Superior temporal gyrus (tissue), 1 donor: ENCODE measurements around the gene LRRTM4.
"Not testable (repeated sequence)": the region's sequence is repeated elsewhere in the genome, so short reads cannot be mapped to it uniquely, and the experiment has no call there.

Experiments used
- DNase-seq: peaks from one replicate; pipeline ENCODE4 v3.0.0-alpha.2; 2016; ENCODE audit errors: extremely low spot score

The LRRTM4 gene

DNA sequence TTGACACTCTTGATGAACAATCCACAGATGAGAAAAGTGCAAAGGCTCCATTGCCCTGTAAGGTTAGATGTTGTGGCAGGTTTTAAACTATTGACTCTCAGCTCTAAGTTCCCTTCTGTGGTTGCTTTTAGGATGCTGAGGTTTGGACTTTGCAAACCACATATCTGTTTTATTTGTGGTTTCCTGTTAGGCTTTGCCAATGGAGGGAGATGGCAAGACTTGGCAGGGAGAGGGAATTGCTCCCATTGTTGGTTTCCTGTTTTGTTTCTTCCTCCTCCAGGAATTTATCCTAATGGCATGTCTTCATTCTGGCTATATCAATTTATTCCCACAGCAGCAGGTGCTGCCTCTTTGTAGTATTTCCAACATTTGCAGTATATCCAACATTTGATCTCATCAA, 772.3 kb downstream of the LRRTM4 start:
- DNase-seq = no peak

DNA sequence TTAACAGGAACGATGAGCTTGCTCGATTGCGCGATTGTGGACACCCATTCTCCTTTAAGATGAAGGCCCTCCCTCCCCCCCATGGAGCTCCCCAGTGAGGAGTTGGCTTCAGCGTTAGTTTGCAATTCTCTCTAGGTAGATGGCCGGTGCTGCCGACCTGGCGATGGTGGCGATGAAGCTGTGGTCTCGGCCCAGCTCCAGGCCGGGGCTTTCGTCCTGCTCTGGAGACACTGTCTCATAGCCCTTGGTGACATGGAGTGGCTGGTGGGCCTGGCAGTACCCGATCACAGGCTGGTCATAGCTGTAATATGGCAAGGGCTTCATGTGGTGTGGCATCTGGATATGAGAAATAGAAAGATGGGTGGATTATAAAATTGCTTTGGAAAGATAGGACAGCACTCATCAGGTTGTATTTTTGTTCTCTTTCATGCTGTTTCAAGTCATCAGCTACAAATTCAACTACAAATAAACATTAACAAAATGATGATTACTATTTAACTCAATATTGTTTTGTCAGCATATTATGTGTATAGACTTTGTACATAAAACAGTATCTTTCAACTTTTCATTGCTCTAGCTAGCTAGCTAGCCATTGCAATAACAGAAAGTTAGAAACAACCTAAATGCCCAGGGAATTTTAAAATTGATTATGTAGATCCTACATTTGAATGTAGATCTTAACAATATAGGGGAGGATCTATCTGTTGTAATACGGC, 773.4 kb downstream of the LRRTM4 start:
- DNase-seq = no peak

DNA sequence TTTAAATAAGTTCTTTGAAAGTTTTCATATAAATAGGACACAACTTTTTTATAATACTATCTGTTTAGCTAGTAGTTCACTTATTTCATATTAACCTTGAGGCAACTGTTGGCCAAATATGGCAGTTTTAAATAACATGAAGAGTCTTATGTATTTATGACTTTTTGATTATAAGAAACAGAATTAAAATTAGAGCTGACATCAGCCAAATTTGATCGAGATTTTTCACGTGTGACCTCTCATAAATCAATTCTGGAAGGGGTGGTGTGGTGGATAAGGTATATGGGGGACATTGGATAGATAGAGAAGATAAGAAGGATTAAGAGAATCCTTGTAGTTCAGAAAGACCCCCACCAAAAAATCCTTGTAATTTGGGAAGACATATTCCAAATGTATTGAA, 776.6 kb downstream of the LRRTM4 start:
- no peak for DNase-seq

DNA sequence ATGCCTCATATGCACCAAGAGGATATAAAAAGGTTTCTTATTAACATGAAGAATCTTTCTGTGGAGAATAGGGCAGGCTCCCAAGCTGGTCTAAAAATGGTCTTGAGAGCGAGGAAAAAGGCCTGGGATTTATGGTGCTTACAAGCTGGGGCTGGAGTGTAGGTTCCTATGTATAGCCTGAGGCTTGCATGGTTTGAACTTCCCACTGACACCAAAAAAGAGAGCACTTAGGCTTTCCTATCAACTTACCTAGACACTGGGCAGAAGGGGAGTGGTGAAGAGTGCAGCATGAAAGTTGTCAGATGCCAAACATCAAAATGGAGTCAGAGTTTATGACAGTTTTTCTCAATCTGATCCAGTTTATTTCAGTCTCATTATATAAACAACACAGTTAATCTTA, 784.6 kb downstream of the LRRTM4 start:
- DNase-seq = no peak

DNA sequence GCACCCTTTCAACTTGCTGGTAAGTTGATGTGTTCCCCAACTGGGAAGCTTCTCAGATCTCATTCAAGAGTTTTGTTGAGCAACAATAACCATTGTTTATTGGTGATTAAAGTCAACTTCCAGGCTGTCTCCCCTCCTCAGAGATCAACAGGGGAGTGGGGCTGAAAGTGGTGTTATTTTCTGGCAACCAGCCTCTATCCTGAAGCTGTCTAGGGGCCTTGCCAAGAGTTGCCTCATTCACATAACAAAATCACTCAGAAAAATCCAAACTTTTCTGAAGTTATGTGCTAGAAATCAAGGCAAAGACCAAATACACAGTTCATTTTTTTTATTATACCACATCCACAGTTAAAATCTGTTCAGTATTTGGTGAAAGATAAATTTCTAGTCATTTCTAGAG, 788.4 kb downstream of the LRRTM4 start:
- no peak for DNase-seq

DNA sequence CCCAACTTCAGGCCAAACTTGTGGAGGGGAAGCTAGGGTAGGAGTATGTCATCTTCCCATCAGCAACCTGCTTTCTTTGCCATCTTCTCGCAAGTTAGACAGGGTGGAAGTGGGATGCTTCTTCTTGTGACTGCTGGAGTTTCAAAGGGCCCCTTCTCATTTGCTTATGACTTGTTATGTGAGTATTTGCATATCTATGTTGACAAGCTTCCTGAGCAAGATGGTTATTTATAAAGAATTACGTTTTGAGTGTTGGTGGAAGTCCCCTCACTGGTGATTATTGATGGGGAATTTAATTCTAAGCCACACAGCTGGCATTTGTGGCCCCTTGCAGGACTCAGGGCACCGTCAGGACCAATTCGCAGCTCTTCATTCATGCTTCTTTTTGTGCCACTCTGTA, 791.0 kb downstream of the LRRTM4 start:
- no peak for DNase-seq

DNA sequence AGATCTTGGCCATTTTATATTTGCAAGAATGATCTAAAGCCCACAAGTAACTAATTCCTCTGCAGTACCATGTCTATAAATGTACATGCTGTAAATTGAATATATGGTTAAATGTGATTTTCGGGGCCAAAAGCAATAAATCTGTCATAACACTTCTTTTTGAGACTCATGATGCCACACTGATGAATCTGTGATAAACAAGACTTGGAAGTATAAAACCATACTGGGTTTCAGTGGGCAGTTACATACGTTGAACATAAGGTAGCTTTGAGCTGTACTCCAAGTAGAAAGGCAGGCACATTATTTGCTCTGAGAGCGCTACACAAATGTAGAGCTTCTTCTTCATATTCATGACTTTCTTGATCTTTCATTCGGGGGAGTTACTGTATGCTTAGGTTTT, 792.2 kb downstream of the LRRTM4 start:
- DNase-seq = no peak

DNA sequence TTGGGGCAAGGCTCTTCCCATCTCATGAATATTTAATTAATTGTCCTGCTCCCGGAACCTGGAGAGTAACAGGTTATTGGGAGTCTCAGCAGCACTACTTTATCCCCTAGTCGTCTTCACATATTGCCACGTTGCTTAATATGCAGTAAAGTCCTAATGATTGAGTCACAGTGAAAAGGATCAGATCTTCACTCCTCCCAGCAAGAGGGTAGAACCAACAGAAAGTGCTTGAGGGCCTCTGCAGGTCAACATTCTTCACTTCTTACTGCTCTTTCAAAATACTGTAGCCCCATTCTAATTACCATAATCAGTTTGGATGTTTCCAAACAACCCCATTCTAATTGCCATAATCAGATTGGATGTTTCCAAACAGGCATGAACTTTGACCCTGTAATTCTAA, 801.0 kb downstream of the LRRTM4 start:
- no peak for DNase-seq

DNA sequence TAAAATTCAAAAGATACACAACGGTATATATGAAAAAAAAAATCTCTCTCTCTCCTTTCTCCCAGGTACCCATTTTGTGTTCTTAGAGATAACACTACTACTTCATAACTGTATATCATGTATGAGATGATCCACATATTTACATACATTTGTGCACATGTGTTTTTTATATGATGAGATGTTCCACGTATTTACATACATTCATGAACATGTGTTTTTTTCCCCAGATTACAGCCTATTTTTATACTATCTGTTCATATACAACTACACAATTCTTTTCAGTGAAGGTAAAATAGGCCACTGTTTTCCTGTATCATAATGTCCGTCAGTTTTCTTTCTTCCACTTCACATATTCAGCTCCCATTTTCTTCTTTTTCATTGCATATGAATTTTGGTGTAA, 808.9 kb downstream of the LRRTM4 start:
- DNase-seq = no peak

DNA sequence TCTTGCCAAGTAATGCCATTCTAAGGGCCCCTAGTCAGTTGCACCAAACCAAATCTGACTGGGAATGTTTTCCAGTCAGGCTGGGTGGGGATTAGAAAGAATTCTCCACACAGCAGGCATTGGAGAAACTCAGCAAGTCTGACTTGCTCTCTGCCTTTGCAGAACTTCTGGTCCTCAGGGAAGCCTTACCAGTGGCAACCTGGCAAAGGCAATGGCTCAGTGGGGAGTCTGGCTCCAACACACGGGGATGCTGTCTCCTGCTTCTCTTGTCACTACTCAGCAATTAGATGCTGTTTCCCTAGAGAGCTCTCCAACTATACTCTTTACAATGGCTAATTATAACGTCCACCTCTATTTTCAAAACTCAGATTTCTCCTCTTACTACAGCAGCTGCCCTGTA, 810.7 kb downstream of the LRRTM4 start:
- no peak for DNase-seq

DNA sequence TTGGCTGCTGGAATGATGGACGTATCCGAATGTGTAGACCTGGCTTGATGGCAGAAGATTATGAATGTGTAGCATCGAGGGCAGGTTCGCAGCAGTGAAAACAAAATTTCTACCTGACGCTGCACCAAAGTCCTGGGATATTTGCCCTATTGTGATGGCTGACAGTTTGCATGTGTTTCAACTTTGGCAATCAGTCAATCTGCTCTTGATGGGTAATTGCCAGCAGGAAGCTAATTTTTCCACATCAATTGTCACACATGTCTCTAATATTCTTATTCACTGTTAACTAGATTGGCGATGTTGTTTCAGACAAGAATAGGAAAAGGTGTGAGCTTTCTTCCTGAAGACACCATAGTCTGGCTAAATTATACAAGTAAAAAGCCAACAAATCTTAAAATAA, 821.3 kb downstream of the LRRTM4 start:
- no peak for DNase-seq

DNA sequence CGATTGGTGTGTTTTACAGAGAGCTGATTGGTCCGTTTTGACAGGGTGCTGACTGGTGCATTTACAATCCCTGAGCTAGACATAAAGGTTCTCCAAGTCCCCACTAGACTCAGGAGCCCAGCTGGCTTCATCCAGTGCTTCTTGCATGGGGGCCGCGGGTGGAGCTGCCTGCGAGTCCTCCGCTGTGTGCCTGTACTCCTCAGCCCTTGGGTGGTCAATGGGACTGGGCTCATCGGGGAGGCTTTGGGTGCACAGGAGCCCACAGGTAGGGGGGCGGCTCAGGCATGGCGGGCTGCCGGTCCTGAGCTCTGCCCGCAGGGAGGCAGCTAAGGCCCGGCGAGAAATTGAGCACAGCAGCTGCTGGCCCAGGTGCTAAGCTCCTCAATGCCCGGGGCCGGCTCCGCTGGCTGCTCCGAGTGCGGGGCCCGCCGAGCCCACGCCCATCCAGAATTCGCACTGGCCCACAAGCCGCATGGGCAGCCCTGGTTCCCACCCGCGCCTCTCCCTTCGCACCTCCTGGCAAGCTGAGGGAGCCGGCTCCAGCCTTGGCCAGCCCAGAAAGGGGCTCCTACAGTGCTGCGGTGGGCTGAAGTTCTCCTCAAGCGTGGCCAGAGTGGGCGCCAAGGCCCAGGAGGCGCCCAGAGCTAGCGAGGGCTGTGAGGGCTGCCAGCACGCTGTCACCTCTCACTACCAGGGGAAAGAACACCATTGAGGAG, 824.0 kb downstream of the LRRTM4 start:
- DNase-seq = not testable (repeated sequence)
